Effector CD8-positive, alpha-beta T cell (primary cell): ENCODE measurements around the gene IQGAP3.
"Not testable (repeated sequence)": the region's sequence is repeated elsewhere in the genome, so short reads cannot be mapped to it uniquely, and the experiment has no call there.

Source experiments
- DNase-seq: peaks from one replicate; lab custom pipeline; 2025; lab: John Stamatoyannopoulos, UW

Gene IQGAP3

DNA sequence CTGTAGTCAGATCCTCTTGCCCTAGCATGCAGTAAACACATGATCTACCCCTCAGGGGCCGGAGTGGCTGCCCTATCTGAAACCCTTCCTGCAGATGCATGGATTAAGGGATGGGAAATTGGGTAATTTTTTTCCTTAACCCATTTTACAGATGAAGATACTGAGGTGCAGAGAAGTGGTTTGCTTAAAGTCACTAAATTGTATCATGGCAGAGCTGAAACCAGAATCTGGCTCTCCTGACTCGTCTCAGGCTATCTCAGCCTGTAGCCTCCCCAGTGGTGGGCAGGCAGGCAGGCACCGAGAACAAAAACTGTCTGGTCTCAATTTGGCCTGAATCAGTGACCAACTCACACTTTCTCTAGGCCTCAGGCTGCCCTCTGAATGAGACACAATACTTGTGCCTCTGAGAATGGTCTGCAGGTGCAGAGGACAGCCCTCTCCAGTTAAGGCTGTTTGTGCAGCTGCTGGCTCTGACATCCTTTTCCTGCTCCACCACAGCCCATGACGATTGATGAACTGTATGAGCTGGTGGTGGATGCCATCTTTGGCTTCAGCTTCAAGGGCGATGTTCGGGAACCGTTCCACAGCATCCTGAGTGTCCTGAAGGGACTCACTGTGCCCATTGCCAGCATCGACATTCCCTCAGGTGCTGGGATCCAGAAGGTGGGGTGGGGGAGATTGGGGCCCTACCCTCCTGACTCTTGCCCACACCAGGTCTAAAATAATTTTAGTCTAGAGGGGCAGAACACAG, 20.7 kb upstream of the IQGAP3 start:
- DNase-seq, result no peak

DNA sequence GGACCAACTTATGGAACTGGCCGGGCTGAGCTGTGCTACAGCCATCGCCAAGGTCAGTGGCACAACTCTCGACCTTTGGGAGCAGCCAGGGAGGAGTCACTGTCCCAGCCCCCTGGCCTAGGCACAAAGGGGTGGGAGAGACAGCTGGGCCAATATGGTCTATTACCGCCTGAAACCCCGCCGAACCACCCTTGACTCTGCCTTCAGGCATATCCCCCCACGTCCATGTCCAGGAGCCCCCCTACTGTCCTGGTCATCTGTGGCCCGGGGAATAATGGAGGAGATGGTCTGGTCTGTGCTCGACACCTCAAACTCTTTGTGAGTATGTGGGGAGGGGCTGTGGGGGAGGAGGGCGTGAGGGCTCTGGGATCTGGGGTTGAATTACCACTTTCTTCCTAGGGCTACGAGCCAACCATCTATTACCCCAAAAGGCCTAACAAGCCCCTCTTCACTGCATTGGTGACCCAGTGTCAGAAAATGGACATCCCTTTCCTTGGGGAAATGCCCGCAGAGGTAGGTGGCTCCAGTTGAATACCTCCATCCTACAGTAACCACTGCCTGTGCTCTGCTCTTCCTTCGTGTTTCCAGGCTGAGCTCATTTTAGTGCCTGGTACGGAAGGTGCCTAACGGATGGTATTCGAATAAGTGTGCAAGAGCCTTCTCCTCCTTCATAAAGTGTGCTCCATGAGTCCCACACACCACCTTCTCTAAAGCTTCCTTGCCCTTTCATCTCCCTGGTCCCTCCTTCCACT, 20.0 kb upstream of the IQGAP3 start:
- DNase-seq, result no peak

DNA sequence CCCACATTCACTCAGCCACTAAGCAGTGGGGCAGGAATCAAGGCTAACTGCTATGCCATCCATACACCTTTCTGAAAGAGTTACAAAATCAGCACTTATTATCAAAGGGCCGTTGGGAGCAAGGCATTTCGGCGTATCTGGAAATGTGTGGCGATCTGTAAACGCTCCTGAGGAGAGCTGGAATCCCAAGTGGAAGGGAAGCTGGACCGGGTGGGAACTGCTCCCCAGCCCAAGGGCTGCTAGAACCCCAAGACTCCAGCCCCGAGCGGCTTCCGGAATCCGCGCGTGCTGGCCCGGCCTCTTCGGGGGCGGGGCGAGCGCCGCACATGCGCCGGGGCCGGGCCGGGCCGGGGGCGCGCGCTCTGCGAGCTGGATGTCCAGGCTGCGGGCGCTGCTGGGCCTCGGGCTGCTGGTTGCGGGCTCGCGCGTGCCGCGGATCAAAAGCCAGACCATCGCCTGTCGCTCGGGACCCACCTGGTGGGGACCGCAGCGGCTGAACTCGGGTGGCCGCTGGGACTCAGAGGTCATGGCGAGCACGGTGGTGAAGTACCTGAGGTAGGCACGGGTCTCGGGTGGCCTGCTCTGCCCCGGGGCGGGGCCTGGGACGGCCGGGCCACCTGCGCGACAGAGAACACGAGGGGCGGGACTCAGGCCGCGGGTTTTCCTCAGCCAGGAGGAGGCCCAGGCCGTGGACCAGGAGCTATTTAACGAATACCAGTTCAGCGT, 19.2 kb upstream of the IQGAP3 start, which contains the start of gene NAXE:
Gene NAXE (plus strand): TSS at position 345 of the 726 bp plus-strand sequence. CDS start 29 bp downstream, at position 374.
- peak; percentile 53 for DNase-seq

DNA sequence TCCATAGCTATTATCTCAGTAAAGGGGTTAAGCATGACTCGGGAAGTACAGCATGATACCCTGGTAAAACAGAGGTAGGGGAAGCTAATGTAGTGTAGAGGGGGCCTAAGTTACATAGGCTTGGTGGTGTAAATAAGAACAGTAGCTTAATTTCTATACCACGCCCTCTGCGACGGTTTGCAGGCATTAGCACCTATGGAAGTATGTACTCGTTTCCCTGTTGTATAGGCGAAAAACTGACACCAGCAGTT, 18.7 kb upstream of the IQGAP3 start:
- no peak for DNase-seq

DNA sequence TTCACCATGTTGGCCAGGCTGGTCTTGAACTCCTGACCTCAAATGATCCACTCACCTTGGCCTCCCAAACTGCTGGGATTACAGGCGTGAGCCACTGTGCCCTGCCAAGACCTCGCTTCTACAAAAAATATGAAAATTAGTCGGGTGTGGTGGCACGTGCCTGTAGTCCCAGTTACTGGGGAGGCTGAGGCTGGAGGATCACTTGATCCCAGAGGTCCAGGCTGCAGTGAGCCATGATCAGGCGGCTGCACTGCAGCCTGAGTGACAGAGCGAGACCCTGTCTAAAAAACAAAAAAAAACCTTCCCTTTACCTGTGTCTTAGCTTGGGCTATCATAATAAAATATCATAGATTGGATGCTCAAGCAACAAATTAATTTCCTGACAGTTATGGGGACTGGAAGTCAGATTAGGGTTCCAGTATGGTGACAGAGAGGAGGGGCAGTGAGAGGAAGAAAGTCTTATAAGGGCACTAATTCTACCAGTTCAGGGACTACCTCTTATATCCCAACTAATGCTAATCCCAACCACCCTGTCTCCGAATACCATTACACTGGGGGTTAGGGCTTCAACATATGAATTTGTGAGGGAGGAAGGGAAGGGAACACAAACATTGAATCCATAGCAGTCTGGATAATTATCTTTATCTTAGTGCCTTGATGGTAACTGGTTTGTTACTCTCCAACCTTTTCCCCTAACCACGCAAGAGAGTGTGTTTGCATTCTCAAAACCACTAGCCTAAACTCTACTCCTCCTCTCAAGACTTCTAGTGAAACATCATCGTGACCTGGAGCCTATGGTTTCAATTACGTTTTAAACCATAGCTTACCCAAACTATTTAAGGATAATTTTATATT, 18.2 kb upstream of the IQGAP3 start:
- DNase-seq, result no peak

DNA sequence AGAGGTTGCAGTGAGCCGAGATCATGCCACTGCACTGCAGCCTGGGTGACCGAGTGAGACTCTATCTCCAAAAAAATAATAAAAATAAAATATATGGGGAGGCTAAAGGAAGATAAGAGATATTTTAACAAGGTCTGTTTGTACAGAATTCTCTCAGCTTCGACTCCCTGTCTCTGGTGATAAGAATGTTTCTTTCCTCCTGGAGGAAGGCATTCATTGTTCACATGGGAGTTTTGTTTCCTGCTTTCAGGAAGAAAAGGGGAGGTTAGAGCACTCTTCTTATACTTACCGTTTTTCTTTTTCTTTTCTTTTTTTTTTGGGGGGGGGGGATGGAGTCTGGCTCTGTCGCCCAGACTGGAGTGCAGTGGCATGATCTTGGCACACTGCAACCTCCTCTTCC, 17.2 kb upstream of the IQGAP3 start:
- no peak for DNase-seq

DNA sequence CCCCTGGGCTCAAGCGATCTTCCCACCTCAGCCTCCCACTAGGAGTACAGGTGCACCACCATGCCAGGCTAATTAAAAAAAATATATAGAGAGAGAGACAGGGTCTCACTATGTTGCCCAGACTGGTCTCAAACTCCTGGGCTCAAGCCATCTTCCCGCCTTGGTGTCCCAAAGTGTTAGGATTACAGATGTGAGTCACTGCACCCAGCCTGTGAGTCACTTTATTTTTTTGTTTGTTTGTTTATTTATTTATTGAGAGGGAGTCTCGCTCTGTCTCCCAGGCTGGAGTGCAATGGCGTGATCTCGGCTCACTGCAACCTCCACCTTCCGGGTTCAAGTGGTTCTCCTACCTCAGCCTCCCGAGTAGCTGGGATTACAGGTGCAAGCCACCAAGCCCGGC, 15.6 kb upstream of the IQGAP3 start:
- DNase-seq, result not testable (repeated sequence)

DNA sequence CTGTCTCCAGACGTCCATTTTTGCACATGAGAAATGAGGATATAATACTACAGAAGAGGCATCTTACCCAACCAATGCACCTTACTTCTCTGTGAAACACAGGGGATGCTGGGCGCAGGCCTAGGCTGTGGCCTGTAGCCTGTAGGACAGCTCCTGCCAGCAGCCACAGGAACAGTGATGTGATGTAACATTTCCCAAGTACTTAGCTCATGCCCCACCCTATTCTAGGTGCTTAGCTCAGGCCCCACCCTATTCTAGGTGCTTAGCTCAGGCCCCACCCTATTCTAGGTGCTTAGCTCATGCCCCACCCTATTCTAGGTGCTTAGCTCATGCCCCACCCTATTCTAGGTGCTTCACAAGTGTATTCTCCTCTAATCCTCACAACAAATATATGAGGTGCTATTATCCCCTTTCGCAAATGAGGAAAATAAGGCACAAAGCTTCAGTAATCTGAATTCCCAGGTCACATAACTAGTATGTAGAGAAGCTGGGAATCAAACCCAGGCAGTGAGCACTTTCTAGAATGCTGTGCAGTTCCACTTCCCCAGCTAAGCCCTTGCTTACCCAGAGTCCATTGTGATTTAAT, 14.6 kb upstream of the IQGAP3 start:
- no peak for DNase-seq

DNA sequence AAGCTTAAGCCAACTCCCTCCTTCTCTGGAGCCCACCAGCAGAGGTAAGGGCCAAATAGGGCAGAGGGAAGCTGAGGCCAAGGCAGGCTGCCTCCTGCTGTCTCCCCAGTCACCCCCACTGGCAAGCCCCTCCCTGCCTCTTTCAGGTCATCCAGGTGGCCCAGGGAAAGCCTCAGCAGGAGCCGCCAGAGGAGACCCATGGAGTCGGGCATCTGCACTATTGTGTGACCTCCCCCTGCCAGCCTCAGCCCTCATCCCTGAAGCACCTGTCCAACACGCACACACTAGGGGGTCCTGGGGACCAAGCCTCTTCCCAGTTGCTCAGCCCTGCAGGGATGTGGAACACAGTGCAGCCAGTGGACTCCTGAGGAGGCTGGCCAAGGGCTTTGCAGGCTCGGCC, 14.0 kb upstream of the IQGAP3 start:
- DNase-seq, result no peak

DNA sequence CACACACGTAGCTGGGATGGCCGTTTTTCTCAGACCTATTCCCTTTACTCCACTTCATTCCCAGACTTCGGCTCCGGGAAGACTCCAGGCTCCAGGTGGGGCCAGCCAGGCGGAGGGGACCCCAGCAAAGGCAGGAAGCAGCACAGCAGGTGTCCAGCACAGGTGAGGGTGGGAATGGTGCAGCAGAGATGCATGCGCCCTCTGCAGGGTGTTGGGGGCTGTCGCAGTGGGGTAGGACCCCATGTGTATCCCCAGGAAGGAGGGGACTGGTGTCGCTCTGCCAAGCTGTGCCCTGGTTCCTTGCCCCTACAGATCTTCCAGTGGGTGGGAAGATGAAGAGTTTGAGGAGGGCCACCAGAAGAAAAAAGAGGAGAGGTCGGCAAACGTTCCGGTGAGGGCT, 12.4 kb upstream of the IQGAP3 start:
- no peak for DNase-seq

DNA sequence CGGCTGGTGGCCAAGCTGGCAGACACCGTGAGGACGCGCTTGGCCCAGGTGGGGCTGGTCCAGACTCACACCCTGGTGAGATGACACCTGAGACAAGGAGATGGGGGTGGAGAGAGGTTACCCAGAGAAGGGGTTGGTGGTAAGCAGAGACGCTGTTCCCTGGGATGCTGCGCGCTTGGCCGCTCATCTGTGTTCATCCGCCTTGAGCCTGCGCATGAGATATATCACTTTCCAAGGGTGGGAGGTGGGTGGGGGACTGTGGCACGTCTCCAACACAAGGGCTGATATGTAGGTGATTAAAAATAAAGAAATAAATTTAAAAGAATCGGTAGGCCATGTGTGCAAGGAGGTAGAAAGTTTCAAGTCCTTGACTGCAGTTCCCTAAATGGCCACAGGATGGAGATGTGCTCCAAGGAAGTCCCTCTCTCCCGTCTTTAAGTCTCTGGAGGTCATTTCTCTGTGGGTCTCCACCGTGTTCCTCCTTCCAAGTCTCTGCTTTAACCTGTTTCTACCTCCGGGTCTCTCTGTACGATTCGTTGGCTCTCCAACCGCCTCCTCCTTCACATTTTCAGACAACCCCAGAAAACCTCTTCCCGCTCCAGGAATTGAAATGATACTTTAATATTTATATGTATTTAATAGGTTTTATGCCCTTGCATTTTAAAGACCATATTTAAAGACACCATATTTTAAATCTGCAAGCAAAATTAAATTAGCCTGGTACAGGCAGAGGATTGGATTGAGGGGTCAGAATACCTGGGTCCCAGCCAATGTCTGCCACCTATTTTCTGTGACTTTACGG, 11.7 kb upstream of the IQGAP3 start:
- DNase-seq, result peak; percentile 60

DNA sequence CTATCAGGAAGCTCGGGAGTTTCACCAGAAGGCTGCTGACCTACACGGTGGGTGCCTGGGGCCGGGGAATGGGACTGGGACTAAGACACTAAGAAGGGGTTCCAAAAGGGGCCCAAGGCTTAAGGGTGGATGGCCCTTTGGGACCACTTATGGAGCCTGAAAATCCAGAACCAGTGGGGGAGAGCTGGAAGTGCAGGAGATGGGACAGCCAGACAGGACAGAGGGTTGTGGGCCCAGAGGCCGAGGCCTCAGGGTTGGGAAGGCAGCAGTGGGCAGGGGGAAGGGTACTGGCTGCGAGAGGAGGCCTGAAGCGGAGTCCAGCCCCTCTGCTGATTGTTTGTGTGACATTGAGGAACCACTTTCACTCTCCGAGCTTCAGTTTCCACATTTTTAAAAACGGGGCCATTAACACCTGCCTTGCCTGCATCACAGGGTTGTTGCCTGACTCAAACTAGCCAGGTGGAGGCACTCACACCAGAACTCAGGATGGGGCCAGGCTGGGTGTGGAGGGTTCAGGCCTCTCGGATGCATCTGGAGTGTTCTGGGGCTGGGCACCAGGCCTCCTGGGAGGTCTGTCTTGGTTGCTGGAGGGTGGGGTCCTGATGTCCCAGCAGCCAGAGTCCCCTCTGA, 10.1 kb upstream of the IQGAP3 start:
- DNase-seq, result no peak

DNA sequence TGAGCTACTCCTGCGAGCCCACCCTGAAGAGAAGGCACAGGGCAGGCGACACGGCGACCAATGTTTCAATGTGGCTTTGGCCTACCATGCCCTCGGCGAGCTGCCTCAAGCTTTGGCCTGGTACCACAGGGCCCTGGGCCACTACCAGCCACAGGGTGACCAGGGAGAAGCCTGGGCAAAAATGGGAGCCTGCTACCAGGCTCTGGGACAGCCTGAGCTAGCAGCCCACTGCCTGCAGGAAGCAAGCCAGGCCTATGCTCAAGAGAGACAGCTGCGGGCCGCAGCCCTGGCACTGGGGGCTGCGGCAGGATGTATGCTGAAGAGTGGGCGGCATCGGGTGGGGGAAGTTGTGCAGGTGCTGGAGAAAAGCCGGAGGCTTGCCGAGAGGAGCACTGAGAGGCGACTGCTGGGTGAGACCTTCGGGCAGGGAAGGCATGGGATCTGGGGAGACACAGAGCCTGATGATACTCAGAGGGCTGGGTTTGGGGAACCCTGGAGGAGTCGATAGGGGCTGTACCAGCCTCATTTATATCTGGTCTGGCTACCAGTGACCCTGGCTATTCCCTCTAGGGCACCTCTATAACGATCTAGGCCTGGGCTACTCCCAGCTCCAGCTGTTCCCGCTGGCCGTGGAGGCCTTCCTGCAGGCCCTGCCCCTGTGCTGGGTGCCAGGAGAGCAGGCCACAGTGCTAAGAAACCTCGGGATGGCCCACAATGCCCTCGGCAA, 9.5 kb upstream of the IQGAP3 start:
- DNase-seq, result peak; percentile 43

DNA sequence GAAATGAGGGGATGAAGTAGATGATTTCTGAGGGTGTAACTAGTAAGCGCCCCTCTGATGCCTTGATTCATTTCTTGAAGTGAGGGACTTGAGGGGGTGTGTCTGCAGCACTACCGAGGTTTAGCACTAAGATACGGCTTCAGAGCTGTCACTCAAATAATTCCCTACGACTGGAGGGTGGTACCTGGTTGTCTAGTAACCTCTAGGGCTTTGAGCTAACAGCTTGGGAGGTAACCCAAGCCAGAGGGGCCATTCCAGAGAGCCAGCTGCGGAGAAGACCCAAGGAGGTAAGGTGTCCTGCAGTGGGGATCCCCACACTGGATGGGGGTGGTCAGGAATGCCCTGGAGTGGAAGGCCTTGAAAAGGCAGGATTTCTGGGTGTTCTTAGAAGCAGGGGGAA, 7.1 kb upstream of the IQGAP3 start, which contains the start of gene TTC24:
Gene TTC24 (plus strand): TSS at position 252 of the 400 bp plus-strand sequence. CDS start 1,642 bp downstream, outside the sequence.
- no peak for DNase-seq

DNA sequence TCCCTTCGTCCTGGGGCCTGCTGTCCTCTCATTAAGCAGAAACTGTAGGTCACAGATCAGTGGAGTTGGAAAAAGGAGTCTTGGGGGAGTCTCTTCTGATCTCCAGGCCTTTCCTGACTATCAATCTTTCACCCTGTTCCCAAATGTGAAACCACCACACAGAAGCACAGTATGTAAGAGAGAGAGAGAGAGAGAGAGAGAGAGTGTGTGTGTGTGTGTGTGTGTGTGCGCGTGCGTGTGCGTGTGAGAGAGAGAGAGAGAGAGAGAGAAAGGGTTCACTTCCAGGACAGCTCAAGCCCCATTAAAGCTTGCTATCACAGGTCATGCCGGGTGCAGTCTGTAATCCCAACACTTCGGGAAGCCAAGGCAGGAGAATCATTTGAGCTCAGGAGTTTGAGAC, 5.7 kb upstream of the IQGAP3 start:
- no peak for DNase-seq

DNA sequence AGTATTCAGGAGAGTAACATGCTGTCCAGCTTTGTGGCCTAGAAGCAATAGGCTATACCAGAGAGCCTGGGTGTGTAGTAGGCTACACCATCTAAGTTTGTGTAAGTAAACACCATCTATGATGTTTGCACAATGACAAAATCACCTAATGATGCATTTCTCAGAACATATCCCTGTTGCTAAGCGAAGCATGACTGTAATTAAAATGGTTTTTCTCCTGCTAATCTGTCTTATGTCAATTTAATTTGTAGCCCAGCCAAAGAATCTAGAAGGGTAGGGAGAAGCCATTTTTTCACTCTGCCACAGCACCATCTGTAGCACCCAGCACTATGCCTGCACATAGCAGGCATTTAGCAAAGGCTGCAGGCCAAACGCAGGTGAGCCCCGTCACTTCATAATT, 5.2 kb upstream of the IQGAP3 start:
- no peak for DNase-seq

DNA sequence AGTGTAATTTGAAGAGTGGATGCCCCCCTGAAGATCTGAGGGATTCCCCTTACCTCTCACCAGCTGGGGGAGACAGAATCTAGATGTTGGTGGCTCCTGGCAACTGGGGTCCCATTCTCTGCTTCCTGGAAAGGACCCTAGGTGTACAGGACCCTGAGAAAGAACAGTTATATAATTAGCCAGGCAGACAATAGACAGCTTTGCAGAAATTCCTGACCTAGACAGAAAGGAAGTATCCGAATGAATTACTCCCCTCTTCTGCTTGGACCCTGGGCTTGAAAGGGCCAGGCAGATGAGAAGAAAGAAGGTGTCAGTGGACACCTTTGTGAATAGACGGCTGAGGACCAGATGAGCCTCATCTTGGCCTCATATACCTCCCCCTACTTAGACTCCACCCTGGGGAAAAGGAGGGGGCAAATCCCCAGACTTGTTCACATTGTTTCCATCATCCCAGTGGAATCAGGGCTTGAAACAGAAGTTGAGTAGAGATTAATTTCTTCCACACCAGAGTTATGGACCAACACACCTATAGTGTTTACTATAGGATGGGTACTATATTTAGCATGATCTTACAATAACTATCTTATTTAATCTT, 1.8 kb upstream of the IQGAP3 start:
- no peak for DNase-seq

DNA sequence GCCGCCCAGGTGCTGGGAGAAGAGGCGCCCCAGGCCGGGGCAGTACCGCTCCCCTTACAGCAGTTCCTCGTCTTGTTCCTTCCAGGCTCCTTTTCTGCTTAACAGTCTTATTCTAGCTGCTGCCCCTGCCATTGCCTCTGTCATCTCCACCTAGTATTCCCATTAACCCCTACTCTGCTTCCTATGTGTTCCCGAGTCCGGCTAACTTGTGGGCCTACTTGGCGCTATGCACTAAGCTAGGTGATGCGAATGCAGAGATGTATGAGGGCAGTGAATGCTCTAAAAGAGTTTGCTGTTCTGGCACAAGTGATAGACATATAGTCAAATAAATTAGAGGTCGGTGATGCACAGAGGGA, 276 bp upstream of the IQGAP3 start:
- no peak for DNase-seq

DNA sequence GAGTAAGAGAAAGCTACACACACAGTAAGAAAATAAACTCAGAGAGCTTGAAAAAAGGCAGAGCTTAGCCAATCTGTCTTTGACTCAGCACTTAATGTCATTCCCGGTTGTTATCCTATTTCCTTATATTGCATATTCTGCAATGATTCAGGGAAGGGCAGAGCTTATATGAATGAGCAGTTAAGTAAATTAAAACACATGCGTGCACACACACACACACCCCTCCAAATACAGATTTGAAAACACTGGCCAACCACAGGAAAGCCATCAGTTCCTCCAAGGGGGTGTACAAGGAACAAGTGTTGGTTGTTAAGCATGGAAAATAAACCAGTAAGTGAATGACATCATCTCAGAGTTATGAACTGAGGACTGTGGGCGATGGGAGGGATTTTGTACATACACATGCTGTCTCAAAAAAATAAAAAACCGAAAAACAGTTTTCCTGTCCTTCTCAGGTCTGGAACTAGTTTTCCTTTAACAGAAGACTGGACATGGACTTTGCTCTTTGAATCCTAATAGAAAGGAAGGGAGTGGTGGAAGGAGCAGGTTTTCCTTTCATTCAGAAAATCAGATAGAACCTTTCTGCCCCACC, 1.0 kb downstream of the IQGAP3 start:
- DNase-seq, result no peak
